ENCODE data around the gene DENND2A. TPM values are rescaled to one million over a fixed set of nuclear protein-coding genes. Genes with fewer than 3 reads are reported as not detected.
A peak's percentile ranks its signal among the peaks of the same experiment; 100 is the strongest.

The DENND2A gene
- total RNA-seq, 1 experiment from 2014 or later = 7.3 TPM

DNA sequence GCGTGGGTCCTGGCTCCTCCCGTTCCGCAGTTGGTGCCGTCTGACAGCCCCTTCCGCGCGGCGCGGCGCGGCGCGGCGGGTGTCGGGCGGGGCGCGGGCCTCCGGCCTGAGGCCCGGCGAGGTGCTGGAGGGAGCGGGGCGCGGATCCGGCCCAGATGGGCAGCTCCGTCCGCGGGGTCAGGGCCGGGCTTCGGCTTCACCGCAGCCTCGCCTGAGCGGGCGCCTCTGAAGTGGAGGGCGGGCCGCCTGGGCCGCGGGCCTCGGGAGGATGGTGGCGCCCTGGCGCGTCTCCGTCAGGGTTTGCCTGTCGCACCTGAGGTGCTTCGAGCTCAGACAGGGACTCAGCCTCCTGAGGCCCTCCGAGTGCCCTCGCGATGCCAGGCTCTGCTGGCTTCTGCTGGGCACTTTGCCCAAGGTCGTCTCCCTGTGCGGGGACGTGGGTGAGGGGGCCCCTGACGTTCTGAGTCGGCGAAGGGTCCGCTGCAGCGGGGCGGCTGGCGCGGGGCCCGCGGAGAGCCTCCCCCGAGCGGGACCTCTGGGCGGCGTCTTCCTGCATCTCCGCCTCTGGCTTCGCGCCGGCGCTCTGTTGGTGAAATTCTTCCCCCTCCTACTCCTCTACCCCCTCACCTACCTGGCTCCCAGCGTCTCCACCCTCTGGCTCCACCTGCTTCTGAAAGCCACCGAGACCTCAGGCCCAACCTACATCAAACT lies 32.6 kb upstream of the DENND2A start:
- DNase-seq = peak; percentile 78
- H3K9me3 Mint-ChIP-seq = no peaks in the 10 kb centered on the region
- TF ChIP-seq, protein P1, sequence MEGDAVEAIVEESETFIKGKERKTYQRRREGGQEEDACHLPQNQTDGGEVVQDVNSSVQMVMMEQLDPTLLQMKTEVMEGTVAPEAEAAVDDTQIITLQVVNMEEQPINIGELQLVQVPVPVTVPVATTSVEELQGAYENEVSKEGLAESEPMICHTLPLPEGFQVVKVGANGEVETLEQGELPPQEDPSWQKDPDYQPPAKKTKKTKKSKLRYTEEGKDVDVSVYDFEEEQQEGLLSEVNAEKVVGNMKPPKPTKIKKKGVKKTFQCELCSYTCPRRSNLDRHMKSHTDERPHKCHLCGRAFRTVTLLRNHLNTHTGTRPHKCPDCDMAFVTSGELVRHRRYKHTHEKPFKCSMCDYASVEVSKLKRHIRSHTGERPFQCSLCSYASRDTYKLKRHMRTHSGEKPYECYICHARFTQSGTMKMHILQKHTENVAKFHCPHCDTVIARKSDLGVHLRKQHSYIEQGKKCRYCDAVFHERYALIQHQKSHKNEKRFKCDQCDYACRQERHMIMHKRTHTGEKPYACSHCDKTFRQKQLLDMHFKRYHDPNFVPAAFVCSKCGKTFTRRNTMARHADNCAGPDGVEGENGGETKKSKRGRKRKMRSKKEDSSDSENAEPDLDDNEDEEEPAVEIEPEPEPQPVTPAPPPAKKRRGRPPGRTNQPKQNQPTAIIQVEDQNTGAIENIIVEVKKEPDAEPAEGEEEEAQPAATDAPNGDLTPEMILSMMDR (conservative IDR thresholded peaks at IDR 0.05) = no peak
- Histone ChIP-seq H3K4me1 (ENCODE audit: insufficient read depth, low read length) (no peaks in the 10 kb centered on the region; the same call in 1 of the 2 replicates), H3K27ac (ENCODE audit: insufficient read length, low read depth, low read length) (no peak overlapping the region), H2AK5ac (ENCODE audit: insufficient read length, low read length) (no peak overlapping the region), H2BK20ac (ENCODE audit: low read depth, low read length, poor library complexity, severe bottlenecking) (no peak overlapping the region), H3K4me2 (ENCODE audit: insufficient read depth, insufficient read length, low read length) (peak overlapping the region; percentile 55), H3K56ac (ENCODE audit: insufficient read length, low read depth, low read length) (no peak overlapping the region), H3K23ac (ENCODE audit: insufficient read length, low read depth, low read length) (no peak overlapping the region), H4K8ac (replicated peaks; ENCODE audit: insufficient read length, low read depth, low read length) (no peak overlapping the region), H3K27me3 (ENCODE audit: insufficient read depth, low read length) (no peaks in the 10 kb centered on the region; the same call in 1 of the 2 replicates), H2BK15ac (ENCODE audit: low read depth, low read length) (no peak overlapping the region), H2BK12ac (ENCODE audit: insufficient read length, low read depth, low read length) (no peak overlapping the region), H3T11ph (ENCODE audit: low read length) (no peak overlapping the region), H2BK5ac (ENCODE audit: insufficient read length, low read length) (no peak overlapping the region), H4K20me1 (ENCODE audit: control insufficient read depth, insufficient read depth, insufficient read length) (no peaks in the 10 kb centered on the region), H3K79me1 (ENCODE audit: insufficient read depth, low read depth, low read length, poor library complexity, severe bottlenecking) (no peaks in the 10 kb centered on the region), H2AFZ (ENCODE audit: low read length) (no peak overlapping the region), H4K5ac (ENCODE audit: insufficient read length, low read depth, low read length) (no peak overlapping the region), H3K4ac (ENCODE audit: low read depth, low read length) (no peak overlapping the region), H2BK120ac (ENCODE audit: low read depth, low read length, poor library complexity, severe bottlenecking) (no peak overlapping the region), H3K18ac (ENCODE audit: insufficient read length, low read depth, low read length) (no peak overlapping the region), H4K91ac (ENCODE audit: insufficient read length, low read depth, low read length) (no peak overlapping the region), H3K9me3 (ENCODE audit: control insufficient read depth, low read depth, low read length) (no peaks in the 10 kb centered on the region), H3K79me2 (ENCODE audit: insufficient read depth, low read length) (no peaks in the 10 kb centered on the region), H3K9ac (ENCODE audit: extremely low read depth, insufficient read length, low read length) (no peak overlapping the region), H3K14ac (ENCODE audit: insufficient read depth, low read length) (0 out of 2 replicates have a peak overlapping the region, but pooled peaks have one; percentile 0), H3K23me2 (ENCODE audit: insufficient read length, low read depth, low read length, poor library complexity, severe bottlenecking) (peaks cover 6% of the 10 kb centered on the region)
- no CpG with 5 or more reads among the region's 72 CpGs for WGBS (ENCODE audit: extremely low coverage, insufficient read length, low lambda C conversion rate)
- H3K27me3 Mint-ChIP-seq (ENCODE audit: low read depth) = peaks cover 3% of the 10 kb centered on the region; the same call in 1 of the 2 replicates
- peaks cover 15 to 18% of the 10 kb centered on the region in 2 experiments for H3K4me1 Mint-ChIP-seq
- peaks cover 0 to 3% (median 0%) of the 10 kb centered on the region in 3 experiments; a peak in 2 of 7 replicates for H3K36me3 Mint-ChIP-seq (ENCODE audit: insufficient read depth in 1 of 3, low read depth in 3 of 3)
- H3K27ac Mint-ChIP-seq = no peak overlapping the region
- peak overlapping the region; percentile 72 to 85 for H3K4me3 Mint-ChIP-seq
